Ectodermal cell (in vitro differentiated cells): ENCODE measurements around the gene KCNQ2.

Experiments
- H3K27ac ChIP-seq: 2 replicates; pipeline ENCODE4 v1.7.0; 2013; ENCODE audit warnings: mild to moderate bottlenecking, low read depth, low read length; ENCODE audit not compliant: insufficient read depth, poor library complexity, severe bottlenecking
- H3K27me3 ChIP-seq: 2 replicates; pipeline ENCODE4 v1.7.0; 2013; ENCODE audit warnings: mild to moderate bottlenecking, low read length; ENCODE audit not compliant: insufficient read depth, control insufficient read depth, poor library complexity, severe bottlenecking
- H3K36me3 ChIP-seq: one replicate; pipeline ENCODE4 v1.7.0; 2013; ENCODE audit warnings: low read length; ENCODE audit not compliant: control insufficient read depth, insufficient read depth
- H3K4me1 ChIP-seq: one replicate; pipeline ENCODE4 v1.7.0; 2013; ENCODE audit warnings: low read length; ENCODE audit not compliant: control insufficient read depth, insufficient read depth
- H3K4me3 ChIP-seq: 2 replicates; pipeline ENCODE4 v1.7.0; 2013; ENCODE audit warnings: low read depth, low read length, control low read depth; ENCODE audit not compliant: insufficient read depth
- H3K9me3 ChIP-seq: 2 replicates; pipeline ENCODE4 v1.7.0; 2013; ENCODE audit warnings: mild to moderate bottlenecking, low read length, moderate library complexity; ENCODE audit not compliant: control insufficient read depth
- WGBS, 2 experiments: methylation state at CpG; one replicate each; pipeline ENCODE4 v1.1.7; 2013; ENCODE audit warnings: missing lambda C conversion rate in 2 of 2; 5-methylcytosine and 5-hydroxymethylcytosine counted together

KCNQ2 gene

DNA sequence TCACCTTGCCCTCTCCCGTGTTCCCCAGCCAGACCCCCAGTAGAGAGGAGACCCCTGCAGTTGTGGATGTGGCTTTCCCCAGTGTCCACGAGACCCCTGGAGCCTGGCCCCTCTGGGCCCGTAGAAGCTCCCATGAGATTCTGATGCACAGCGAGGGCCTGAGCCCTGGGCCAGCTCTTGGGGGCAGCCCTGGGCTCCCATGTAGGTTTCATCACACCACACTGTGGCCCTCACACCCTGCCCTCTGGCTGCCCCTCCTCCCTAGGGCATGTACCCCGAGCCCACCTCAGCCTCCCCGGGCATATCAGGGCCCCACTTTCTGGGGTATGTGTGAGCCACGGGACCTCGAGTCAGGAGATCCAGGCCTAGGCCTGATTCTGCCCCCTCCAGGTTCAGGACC, 104.3 kb downstream of the KCNQ2 start:
- Histone ChIP-seq H3K9me3 (no peaks in the 10 kb centered on the region), H3K4me3 (no peak overlapping the region), H3K27ac (no peak overlapping the region), H3K4me1 (peaks cover 26% of the 10 kb centered on the region), H3K36me3 (no peaks in the 10 kb centered on the region), H3K27me3 (no peaks in the 10 kb centered on the region)
- WGBS, 2 experiments = 89% methylated on average over 8 of the region's 8 CpGs

DNA sequence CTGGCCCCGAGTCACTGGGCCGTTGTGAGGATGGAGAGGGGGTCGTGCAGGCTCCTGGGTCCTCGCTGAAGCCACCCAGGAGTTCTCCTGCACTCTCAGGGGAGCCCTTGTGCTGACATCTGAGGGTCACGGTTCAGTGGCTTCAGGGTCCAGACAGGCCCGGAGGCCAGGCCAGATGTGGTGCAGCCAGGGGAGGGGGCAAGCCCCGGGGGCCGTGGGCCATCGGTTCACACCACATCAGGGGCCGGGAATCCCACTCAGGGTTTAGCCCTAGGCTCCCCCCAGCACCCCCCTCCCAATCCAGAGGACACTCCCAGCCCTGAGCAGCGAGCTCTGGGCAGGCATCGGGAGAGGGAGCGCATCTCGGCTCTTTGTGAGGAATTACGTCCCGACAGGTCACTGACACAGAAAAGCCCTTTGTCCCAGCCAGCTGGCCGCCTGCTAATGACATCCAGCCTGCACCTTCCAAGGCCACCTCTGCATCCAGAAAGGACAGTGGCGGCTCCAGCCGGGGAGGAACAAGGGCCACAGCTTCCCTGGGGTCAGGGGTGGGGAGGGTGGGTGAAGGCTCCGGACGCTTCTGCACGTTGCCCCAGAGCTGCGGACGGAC, 104.9 kb downstream of the KCNQ2 start:
- WGBS, 2 experiments = 62 to 65% methylated on average over 24 of the region's 24 CpGs
- peaks cover 32% of the 10 kb centered on the region for H3K4me1 ChIP-seq
- no peaks in the 10 kb centered on the region for H3K9me3 ChIP-seq
- H3K36me3 ChIP-seq = no peaks in the 10 kb centered on the region
- no peak overlapping the region for H3K4me3 ChIP-seq
- H3K27me3 ChIP-seq = no peaks in the 10 kb centered on the region
- no peak overlapping the region for H3K27ac ChIP-seq

DNA sequence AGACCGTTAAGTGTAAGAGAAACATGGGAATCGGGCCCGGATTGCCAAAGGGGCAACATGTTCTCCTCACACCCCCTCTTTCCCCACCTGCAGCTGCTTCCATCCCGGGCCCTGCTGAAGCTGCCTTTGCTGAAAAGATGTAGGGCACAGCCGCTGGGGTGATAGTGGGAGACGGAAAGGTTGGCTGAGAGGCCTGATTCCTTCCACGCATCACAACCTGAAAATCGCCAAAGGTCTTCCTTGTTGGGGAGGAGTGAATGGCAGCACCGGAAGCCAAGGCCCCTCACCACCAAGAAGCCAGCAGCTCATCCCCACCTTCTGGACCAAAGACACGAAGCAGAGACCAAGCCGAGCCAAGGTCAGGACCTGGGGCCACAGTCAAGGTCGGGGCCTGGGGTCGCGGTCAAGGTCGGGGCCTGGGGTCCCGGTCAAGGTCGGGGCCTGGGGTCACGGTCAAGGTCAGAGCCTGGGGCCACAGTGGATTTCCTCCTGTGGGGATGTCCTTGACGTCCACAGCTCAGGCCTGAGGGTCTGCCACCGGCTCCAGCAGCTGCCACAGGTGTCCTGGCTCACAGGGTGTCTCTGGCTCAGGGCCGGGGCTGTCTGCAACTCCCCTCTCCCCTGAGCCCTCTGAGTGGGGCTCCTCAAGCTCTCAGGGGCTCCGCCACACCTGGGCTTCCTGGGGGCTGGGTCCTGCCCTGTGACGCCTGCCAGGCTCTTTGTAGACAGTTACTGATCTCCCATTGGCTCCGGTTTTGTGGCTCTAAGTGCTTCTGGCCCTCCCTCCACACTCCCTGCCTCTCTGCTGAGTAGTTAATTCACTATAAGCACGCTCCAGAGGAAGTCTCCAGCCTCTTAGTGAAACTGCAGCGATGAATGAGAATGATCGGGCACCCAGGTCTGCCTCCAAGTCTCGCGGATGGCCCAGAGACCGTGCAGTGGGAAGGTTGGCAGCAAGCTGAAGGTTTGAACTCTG, 105.8 kb downstream of the KCNQ2 start:
- Histone ChIP-seq H3K4me1 (peaks cover 41% of the 10 kb centered on the region), H3K36me3 (no peaks in the 10 kb centered on the region), H3K4me3 (no peak overlapping the region), H3K27ac (no peak overlapping the region), H3K9me3 (no peaks in the 10 kb centered on the region), H3K27me3 (peaks cover 7% of the 10 kb centered on the region)
- 85 to 89% methylated on average over 30 of the region's 30 CpGs for WGBS, 2 experiments

DNA sequence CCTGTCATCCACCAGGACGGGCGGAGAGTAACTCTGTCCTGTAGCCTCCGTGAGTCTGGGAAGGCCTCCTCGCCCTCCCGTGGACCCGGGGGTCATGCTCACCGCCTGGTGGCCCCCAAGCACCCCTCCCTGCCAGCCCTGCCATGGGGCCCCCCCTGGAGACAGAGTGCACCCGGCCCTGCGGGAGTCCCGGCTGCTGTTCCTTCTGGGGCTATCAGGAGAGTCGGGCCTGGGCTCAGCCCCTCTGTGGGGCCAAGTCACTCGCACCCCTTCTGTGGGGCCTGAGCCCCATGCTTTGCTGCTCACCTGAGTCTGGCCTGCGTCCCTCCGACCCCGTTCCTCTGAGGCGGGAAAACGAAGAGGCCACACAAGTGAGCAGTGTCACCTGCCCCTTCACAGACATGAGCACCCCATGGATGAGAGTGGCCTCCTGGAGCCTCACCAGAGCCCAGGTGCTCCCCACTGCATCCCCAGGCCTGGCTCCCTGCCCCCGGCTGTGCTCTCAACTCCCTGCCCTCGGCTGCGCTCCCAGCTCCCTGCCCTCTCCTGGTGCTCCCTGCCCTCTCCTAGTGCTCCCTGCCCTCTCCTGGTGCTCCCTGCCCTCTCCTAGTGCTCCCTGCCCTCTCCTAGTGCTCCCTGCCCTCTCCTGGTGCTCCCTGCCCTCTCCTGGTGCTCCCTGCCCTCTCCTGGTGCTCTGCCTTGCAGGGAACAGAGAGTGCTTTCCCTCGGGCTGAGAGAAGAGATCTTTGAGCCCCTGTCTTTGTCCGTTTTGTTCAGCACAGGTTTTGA, 106.7 kb downstream of the KCNQ2 start:
- peaks cover 16% of the 10 kb centered on the region for H3K27me3 ChIP-seq
- WGBS, 2 experiments = 86 to 87% methylated on average over 22 of the region's 22 CpGs
- no peak overlapping the region for H3K27ac ChIP-seq
- no peaks in the 10 kb centered on the region for H3K36me3 ChIP-seq
- H3K4me3 ChIP-seq = no peak overlapping the region
- no peaks in the 10 kb centered on the region for H3K9me3 ChIP-seq
- peaks cover 44% of the 10 kb centered on the region for H3K4me1 ChIP-seq

DNA sequence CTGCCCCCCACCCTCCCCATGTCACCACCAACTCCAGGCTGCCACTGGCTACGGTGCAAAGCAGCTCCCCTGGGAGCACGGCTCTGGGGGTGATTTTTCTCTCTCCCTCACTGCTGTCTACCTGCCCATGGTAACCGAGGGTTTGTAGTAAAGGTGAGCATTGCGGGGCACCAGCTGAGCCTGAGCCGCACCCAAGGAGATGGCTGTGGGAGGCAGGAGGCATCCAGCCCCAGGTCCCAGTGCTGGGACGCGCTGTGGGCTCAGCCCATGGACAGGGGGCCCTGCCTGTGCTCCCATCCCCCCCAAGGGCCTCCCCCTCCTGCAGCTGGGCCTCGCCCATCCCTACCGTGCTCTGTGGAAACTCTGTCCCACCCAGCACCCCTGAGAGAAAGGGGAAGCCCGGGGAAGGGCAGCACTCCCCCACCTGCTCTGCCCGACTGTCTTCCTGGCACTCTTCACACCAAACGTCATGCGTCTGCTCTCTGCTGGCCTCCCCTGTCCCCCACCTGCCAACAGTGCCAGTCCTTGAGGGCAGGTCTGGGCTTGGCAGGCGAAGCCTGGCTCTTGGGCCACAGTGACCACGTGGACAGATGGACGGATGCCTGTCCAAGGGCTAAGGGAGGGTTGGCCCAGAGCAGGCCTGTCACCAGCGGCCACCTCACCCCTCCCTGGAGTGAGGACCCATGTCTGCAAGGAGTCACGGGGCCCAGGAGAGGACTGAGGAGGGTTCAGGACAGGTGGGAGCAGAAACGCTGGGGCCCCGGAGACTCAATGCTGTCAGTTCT, 107.5 kb downstream of the KCNQ2 start:
- no peak overlapping the region for H3K27ac ChIP-seq
- H3K4me3 ChIP-seq = no peak overlapping the region
- H3K4me1 ChIP-seq = peaks cover 48% of the 10 kb centered on the region
- H3K27me3 ChIP-seq = peaks cover 24% of the 10 kb centered on the region
- no peaks in the 10 kb centered on the region for H3K9me3 ChIP-seq
- H3K36me3 ChIP-seq = no peaks in the 10 kb centered on the region
- WGBS, 2 experiments = 88 to 89% methylated on average over 20 of the region's 20 CpGs

DNA sequence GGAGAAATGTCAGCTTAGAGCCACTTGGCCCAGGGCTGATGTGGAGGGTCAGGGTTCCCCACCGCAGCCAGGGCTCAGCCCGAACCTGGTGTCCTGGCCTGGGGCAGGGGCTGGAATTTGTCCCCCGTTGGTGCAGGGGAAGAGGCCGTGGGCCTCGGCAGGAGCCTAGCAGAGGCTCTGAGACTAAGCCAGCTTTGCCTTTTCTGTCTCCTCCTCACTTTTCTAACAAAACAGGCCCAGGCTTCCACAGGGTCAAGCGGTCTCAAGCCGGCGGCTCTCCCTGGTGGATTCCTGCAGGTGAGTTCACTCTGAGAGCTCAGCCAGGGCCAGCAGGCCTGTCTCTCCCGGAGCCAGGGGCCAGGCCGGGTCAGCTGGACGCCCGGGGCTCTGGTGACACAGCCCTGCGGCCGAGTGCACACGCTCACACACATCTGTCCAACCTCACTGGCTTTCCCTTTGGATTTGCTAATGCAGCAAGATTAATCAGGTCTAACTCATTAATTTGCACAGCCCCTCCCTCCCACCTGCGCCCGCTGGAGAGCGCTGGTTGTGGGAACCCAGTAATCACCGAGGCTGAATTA, 108.4 kb downstream of the KCNQ2 start:
- peaks cover 48% of the 10 kb centered on the region for H3K4me1 ChIP-seq
- peaks cover 30% of the 10 kb centered on the region for H3K27me3 ChIP-seq
- WGBS, 2 experiments = 79 to 82% methylated on average over 19 of the region's 19 CpGs

DNA sequence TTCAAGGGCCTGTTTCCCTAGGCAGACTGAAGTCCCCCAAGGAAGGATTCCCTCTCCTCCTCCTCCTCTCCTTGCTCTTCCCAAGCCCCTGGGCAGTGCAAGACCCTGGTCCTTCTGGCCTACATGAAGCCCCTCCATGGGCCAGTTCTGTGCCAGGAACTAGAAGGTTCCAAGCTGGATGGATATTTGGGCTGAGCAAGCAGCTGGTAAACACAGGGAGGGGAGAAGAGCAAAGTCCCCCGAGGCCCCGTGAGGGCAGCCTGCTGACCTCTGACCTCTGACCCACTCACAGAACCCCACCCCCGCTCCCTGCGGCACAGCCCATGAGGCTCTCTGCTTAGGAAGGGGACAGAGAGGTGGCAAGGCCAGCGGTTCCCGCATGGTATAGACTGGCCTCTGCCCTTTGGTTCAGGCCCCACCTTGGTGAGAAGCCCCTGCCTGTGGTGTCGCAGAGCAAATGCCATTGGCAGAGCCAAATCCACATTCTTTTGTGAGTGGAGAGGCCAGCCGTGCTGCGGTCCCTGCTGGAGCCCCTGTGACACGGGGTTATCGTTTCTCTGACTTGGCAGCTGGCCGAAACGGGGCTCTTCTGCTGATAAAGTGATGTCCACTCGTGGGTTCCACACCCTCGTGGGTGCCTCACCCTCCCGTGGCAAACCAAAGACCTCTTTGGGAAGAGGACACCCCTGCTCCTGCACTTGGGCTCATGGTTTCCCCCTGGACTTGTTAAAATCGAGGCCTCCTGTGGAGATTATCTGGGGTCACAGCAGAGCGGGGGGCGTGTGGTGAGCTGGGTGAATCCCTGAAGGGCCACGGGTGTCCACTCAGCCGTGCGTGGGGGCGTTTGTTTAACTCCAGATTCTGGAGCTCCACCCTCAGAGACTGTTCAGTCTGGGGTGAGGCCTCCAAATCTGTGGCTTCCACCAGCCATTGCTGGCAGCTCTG, 109.2 kb downstream of the KCNQ2 start:
- Histone ChIP-seq H3K27me3 (peaks cover 33% of the 10 kb centered on the region), H3K27ac (no peak overlapping the region), H3K4me3 (no peak overlapping the region), H3K36me3 (no peaks in the 10 kb centered on the region), H3K4me1 (peaks cover 48% of the 10 kb centered on the region), H3K9me3 (no peaks in the 10 kb centered on the region)
- 82% methylated on average over 23 of the region's 23 CpGs for WGBS, 2 experiments

More for the DNA sequence above, 108.4 kb downstream of the KCNQ2 start:
- Histone ChIP-seq H3K4me3 (no peak overlapping the region), H3K36me3 (no peaks in the 10 kb centered on the region), H3K27ac (no peak overlapping the region), H3K9me3 (no peaks in the 10 kb centered on the region)

DNA sequence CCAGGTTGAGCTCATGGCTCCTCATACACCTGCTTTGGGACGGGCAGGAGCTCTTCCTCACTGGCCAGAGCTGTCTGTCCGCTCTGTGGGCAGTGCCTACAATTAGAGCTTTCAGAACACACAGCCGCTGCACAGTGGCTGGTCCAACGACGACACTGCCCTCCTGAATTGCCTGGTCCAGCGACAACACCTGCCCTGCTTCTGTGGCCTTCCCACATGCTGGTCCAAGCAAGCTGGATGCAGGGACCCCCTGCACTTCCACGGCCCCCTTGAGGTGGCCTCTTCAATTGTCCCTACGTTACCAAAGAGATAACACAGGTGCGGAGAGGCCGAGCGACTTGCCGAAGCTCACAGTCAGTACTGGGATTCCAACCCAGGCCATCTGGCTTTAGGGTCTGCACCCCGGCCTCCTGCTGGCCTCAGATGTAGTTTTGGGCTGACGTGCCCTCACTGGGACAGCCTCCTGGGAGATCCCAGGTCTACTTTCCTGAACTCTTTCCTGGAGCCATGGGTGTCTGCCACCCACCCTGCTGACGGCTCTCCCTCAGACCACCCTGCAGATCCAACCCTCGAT, 109.9 kb downstream of the KCNQ2 start:
- no peak overlapping the region for H3K4me3 ChIP-seq
- WGBS, 2 experiments = 72 to 76% methylated on average over 16 of the region's 16 CpGs
- H3K27ac ChIP-seq = no peak overlapping the region
- H3K27me3 ChIP-seq = peaks cover 33% of the 10 kb centered on the region
- peaks cover 41% of the 10 kb centered on the region for H3K4me1 ChIP-seq
- H3K9me3 ChIP-seq = no peaks in the 10 kb centered on the region
- no peaks in the 10 kb centered on the region for H3K36me3 ChIP-seq
